Measurements from ENCODE around the gene KLK5.

Gene KLK5

DNA sequence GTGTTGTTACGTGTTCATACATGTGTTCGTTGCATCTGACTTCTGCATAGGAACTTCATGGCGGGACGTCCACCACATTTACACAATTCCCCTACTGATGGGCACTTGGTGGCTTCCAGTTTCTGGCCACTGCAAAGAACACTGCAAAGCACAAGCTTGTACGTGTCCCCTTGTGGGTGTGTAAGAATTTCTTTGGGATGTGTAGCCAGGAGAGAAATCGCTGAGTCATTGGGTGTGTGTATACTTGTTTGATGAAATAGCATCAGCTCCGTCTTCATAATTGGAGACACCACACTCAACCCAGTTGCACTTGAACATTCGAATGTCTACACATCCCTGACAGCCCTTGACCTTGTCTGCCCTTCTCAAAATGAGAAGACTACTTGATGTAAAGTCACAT is 19.2 kb downstream of the KLK5 start:
- no peak for DNase-seq (ENCODE audit: low spot score)
- H3K4me3 ChIP-seq = no peak overlapping the region
- no peak overlapping the region for H3K27ac ChIP-seq
- TF ChIP-seq, protein P1, sequence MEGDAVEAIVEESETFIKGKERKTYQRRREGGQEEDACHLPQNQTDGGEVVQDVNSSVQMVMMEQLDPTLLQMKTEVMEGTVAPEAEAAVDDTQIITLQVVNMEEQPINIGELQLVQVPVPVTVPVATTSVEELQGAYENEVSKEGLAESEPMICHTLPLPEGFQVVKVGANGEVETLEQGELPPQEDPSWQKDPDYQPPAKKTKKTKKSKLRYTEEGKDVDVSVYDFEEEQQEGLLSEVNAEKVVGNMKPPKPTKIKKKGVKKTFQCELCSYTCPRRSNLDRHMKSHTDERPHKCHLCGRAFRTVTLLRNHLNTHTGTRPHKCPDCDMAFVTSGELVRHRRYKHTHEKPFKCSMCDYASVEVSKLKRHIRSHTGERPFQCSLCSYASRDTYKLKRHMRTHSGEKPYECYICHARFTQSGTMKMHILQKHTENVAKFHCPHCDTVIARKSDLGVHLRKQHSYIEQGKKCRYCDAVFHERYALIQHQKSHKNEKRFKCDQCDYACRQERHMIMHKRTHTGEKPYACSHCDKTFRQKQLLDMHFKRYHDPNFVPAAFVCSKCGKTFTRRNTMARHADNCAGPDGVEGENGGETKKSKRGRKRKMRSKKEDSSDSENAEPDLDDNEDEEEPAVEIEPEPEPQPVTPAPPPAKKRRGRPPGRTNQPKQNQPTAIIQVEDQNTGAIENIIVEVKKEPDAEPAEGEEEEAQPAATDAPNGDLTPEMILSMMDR (IDR thresholded peaks at IDR 0.05) = no peak

DNA sequence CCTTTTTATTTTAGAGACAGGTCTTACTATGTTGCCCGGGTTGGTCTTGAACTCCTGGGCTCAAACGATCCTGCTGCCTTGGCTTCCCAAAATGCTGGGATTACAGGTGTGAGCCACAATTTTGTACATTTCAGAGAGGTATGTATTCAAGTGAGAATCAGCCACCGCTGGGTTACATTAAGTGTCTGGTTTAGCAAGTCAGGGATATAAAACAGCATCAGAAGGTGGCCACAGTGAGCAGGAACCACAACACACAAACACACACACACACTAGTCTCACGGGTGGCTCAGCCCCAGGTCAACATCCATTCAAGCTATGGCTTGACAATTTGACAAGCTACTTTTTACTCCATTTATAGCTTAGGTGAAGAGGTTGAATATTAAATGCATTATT is 20.2 kb downstream of the KLK5 start:
- no peak overlapping the region for H3K27ac ChIP-seq
- DNase-seq (ENCODE audit: low spot score) = no peak
- no peak overlapping the region for H3K4me3 ChIP-seq
- TF ChIP-seq, protein P1 (IDR thresholded peaks at IDR 0.05) = no peak

DNA sequence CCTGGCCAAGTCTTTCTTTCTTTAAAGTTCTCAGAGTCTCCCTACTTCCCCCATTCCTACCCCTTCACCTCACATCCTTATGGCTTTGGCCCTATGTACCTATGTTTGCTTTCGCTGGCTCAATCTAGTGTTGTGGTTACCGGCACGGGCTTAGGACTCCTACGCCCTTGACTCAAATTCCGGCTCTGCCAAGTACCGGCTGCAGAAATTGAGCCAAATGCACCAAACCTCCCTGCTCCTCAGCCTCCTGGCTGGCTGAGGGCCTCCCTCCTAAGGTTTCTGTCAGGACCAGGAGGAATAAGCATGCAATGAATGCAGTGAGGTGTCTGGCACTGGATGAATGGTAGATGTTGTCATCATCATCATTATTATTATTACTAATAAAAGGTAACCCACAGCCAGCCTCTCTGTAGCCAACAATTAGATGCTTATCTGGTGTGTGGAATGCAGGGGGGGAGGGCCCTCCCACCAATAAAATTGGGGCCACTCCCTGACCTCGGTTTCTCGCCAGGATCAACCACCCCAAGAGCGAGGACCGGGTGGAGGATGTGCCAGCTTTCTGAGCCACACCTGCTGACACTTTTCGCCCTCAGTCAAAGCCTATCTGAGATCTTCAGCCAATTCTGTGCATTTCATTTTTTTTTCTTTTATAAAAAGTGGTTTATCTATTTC is 20.7 kb downstream of the KLK5 start:
- Histone ChIP-seq H3K27ac (no peak overlapping the region), H3K4me3 (no peak overlapping the region)
- no peak for DNase-seq (ENCODE audit: low spot score)
- TF ChIP-seq, protein P1 (IDR thresholded peaks at IDR 0.05) = no peak

DNA sequence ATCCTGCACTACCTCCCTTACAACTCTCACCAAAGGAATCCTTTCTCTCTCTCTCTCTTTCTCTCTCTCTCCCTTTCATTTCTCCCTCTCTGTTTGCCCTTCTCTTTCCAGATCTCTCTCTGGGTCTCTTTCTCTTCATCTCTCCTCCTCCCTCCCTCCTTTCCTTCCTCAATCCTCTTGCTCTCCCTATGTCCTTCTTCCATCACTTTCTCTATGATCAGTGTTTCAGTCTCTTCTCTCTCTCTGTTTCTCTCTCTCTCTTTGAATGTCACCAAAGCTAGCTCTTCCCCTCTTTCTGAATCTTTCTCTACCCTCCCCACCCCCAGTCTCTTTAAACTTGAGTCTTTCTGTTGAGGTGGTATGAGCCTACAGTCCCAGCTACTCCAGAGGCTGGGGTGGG is 21.8 kb downstream of the KLK5 start:
- TF ChIP-seq, protein P1 (IDR thresholded peaks at IDR 0.05) = no peak
- no peak overlapping the region for H3K27ac ChIP-seq

DNA sequence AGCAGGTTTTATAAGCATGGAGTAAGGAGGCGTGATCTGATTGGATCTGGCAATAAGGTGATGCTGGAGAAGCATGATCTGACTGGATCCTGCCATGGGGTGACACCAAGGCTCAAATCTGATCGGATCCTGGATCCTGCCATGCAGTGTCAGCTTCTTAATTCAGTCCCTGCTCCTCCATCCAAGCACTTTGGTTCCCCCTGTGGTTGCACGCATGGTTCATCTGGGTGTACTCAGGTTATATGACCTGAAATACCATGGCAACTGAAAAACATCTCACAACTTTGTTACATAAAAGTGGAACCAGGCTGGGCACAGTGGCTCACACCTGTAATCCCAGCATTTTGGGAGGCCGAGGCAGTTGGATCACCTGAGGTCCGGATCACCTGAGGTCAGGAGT is 24.0 kb downstream of the KLK5 start:
- H3K27ac ChIP-seq = no peak overlapping the region
- H3K4me3 ChIP-seq = no peak overlapping the region
- TF ChIP-seq, protein P1 (IDR thresholded peaks at IDR 0.05) = no peak
- DNase-seq (ENCODE audit: low spot score) = no peak

More for the DNA sequence above, 21.8 kb downstream of the KLK5 start:
- no peak for DNase-seq (ENCODE audit: low spot score)
- no peak overlapping the region for H3K4me3 ChIP-seq

DNA sequence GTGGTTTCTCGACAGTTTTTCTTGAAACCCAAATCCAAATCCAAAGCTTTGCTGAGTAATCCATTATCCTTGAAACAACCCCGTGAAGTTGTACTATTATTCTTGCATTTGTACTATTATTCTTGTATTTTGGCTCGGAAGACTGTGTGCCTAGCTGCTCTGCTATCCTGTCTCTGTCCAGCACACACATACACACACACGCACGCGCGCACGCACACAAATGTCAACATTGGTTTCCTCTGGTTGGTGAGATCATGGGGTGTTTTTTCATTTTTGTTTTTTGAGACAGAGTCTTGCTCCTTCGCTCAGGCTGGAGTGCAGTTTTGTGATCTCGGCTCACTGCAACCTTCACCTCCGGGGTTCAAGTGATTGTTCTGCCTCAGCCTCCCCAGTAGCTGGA is 26.7 kb downstream of the KLK5 start:
- TF ChIP-seq, protein P1 (IDR thresholded peaks at IDR 0.05) = no peak
- no peak for DNase-seq (ENCODE audit: low spot score)
- H3K4me3 ChIP-seq = no peak overlapping the region
- H3K27ac ChIP-seq = no peak overlapping the region

DNA sequence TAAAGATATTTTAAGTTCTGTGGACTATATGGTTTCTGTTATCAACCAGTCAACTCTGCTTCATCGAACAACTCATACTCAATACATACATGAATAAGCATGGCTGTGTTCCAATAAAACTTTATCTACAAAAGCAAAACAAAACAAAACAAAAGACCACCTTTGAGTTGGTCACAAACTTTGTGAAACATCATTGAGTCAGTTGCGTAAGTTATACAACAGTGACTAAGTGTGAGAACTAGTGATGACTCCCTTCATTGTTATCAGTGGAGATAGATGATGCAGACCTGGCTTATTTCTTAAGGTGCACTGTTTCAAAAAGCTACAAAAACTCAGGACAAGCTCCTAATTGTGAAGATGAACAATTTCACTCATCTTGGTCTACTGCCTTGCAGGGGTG is 27.1 kb downstream of the KLK5 start:
- TF ChIP-seq, protein P1 (IDR thresholded peaks at IDR 0.05) = no peak
- H3K27ac ChIP-seq = no peak overlapping the region
- no peak for DNase-seq (ENCODE audit: low spot score)
- H3K4me3 ChIP-seq = no peak overlapping the region
